HG03432 (cell line): ENCODE measurements around the gene WNT7A.
"Not testable (repeated sequence)": the region's sequence is repeated elsewhere in the genome, so short reads cannot be mapped to it uniquely, and the experiment has no call there.

ENCODE experiments used
- ATAC-seq: cut with Tn5 transposase; IDR thresholded peaks from one replicate; pipeline ENCODE4 v1.9.1; 2021; ENCODE audit warnings: mild to moderate bottlenecking, moderate library complexity; ENCODE audit not compliant: unreplicated experiment

Gene WNT7A

DNA sequence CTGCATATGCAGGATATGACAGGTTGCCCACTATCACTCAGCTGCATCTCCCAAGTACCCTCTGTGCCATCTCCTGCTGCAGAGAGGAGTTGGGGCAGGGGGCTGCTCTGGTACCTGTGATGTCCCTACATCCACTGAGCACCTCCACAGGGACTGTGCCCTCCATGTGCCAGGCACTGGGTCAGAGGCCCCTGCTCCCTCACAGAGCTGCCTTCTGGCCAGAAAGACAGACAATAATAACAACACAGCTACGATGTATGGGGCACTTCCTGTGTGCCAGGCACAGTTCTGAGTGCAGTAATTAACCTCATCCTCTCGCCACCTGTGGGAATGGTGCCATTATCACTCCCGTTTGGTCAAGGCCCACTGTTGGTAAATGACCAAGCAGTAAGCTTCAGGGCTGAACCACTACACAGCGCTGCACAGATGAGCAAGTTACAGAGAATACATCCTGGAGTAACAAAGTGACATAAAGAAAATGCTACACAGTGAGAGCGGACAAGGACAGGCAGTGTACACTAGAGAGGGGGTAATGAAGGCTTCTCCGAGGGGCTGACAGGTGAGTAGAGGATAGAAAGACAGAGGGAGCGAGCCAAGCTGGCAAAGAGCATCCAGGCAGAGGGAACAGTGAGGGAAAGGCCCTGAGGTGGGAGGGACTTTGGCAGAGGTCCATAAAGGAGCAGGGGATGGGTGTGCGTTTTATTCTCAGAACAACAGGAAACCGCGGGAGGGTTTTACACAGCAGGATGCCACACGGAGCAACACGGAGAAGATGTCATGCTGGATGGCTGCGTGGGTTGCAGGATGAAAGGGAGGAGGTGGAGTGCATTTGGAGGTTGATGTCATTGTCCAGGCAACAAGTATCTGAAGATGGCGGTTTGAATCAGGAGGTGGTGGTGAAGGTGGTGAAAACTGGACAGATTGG lies 13.6 kb downstream of the WNT7A start:
- ATAC-seq: no peak

DNA sequence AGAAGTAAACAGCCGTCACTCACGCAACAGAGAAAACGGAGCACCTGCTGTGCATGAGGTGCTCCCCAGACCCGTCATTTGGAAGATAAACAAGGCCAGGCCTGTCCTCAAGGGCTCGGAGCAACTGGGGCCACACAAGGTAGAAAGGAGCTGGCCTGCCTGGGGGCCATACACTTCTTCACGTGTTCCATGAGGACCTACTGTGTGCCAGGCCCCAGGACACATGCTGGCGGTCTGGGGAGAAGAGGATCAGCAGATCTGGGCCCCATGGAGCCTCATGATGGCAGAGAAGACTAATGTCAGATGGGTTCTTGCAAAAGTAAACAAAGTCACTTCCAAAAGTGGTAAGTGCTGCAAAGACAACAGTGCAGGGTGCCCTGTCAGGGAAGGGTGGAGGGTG lies 14.3 kb downstream of the WNT7A start:
- ATAC-seq: no peak

DNA sequence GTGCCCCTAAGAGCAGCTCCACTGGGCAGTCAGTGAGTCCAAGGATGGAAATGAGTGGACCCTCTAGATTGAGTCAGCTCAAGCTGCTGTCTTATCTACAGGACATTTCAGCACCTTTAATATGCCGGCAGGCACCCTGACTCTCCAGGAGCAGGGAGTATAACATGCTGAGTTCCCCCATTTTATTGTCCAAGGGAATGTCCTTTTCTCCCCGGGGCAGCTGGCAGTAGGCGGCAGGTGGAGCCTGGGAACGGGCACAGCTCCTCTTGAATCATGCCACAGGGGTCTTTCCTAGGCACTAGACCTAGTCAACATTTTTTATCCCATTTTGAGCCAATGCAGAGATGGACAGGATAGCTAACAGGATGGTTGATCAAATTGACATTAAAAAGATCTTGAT lies 14.8 kb downstream of the WNT7A start:
- ATAC-seq: no peak

DNA sequence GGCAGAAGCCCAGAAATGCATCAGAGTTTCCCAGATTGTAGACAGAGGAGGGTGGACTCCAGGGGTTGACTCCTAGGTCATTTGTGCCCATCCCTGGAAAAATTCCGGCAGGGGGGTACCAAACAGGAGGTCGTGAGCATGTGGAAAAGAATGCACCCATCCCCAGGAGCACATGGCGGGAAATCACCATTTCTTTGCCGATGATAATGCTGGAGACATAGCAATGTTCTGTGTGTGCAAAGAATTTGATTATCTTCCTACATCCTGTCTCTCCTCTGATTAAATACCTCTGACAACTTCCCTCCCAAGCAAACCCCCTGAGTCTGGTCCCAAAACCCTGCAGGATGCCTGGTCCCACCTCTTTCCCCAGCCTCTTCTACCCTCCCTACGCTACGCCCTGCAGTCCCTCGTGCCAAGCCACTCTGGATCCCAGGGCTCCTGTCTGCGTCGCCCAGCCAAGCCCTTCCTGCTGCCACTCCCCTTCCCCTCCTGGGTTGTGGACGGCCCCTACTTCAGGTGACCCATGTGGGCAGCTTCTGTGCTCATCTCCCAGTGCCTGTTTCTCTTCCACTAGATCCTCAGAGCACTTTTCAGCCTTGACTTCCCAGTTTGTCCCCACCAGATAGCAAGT lies 15.8 kb downstream of the WNT7A start:
- no peak for ATAC-seq

DNA sequence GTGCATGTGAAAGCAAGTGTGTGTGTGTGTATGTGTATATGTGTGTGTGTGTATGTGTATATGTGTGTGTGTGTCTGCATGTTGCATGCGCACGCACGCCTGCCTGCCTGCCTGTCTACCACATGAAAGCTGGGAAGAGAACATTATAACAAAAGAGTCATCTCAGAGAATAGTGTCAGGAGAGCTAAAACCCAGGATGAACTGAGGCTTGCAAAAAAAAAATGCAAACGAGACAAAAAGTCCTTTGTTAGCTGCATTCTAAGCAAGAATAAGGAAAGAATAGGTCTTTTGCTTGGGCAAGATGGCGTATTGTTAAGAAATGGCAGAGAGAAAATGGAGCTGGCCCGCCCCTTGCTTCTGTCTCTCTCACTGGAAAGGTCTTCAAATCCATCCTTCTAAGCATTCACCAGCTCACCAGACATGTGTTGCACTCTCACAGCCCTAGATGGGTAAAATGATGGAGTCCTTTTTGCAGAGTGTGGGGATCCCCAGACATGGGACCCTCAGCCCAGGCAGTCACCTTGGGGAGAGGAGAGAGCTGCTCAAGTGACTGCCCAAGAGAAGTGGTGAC lies 16.4 kb downstream of the WNT7A start:
- no peak for ATAC-seq

- no peak for ATAC-seq
These were observed 18.4 kb downstream of the WNT7A start for GRCh38 chr3:13861461-13861860.

DNA sequence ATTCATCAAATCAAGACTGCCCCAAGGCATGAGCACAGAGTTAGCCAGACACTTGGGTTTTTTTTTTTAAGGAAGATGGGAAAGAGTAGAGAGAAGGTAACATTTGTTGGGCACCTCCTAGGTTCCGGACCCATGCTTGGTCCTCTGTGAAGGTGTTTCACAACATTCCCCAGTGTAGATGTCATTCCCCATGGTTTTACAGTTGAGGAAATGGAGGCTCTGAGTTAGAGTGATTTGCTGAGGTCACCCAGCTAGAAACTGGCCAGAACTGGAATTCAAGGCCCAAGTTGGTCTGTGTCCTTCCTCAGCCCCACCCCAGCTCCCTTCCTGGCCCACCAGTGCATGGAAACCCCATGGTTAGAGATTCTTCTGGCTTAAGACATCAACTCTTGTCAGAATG lies 19.9 kb downstream of the WNT7A start:
- no peak for ATAC-seq

GRCh38 chr3:13858768-13859520 lies 20.9 kb downstream of the WNT7A start:
- no peak for ATAC-seq

- no peak for ATAC-seq
These were observed 22.0 kb downstream of the WNT7A start for GRCh38 chr3:13857702-13858380.

- not testable (repeated sequence) for ATAC-seq
These were observed 23.2 kb downstream of the WNT7A start for GRCh38 chr3:13856628-13857027.

- ATAC-seq: no peak
These were observed 23.9 kb downstream of the WNT7A start for GRCh38 chr3:13856006-13856405.

- ATAC-seq: no peak
These were observed 25.4 kb downstream of the WNT7A start for GRCh38 chr3:13854492-13854891.

GRCh38 chr3:13853978-13854296 lies 25.9 kb downstream of the WNT7A start:
- no peak for ATAC-seq

DNA sequence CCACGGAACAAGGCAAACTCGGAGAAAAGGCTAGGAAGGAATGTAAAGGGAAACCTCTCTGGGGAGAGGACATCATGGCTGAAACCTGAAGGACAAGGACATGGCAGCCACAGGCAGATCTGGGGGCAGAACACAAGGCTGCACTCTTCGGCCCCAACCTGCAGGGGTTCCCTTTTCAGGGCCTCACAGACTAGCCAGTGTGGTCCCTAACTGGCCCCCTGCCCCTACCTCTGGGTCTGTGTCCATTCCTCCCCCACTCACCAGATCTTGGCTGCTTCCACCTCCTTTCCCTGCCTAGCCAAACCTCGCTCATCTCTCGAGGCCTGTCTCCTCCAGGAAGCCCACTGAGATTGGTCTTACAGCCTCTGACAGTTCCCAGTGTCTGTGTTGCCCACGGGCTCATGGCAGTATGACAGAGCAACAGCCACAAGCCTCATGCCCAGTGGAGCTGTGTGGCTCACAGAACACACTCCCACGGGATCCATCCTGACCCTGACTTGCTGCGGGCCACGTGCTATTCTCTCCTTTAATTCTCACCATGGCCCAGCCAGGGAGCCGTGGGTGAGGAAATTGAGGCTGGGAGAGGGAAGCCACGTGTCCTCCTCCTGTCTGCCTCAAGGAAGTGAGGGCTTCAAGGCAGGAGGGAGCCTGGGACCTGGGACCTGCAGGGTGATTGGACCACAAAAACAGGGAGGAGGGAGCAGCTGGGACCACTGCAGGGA lies 26.5 kb downstream of the WNT7A start:
- ATAC-seq: no peak

DNA sequence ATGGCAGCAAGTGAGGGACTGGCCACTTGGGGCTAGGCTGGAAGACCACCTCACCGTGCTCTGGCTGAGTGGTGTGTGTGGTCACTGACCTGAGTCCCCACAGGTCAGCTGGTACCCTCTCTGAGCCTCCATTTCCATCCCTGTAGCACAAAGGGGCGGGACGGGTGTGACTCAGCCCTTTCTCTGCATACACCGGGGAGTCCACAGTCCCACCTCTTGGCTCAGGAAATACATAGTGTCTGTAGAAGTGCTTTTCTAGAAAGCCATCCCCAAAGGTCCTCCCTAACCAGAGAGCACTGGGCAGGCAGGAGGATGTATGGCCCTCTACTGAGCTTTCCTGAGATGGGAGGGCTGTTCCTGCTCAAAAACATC lies 27.2 kb downstream of the WNT7A start:
- ATAC-seq: no peak

GRCh38 chr3:13851997-13852637 lies 27.8 kb downstream of the WNT7A start:
- no peak for ATAC-seq

GRCh38 chr3:13851091-13851849 lies 28.6 kb downstream of the WNT7A start:
- ATAC-seq: no peak

DNA sequence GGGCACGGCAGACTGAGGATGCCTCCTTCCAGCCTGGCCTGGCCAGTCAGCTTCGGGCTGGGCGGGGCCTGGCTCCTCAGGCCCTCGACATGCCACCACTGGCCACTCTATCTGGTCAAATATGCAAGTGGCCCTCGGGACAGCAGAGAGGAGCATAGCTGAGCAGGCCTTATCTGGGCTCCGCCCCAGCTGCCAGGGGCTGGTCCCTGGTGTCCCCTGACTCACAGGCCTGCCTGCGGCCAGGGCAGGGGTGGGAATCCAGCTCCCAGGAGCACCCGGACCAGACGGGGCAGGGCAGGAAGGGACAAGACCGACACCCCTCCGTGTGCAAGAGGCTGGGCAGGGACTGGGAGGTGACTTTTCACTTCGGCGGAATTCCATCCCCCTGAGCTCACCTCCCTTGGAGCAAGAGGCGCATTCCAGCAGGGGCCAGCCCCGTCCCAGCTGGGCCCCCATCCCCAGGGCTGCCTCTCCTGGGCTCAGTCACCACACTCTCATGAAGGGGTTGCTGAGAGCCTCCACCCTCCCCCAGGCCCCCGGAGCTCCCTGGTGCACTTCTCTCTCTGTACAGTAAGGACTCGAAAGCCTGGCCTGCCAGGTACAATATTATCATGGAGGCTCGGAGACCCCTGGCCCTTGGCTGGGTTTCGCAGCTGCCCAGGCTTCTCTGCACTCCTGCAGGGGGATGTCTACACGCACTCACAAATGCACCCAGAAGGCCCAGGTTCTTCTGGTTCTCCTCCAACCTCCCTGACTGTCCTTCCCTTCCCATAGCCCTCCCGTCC lies 29.5 kb downstream of the WNT7A start:
- ATAC-seq: no peak
